ENCODE data around the gene RPL22.

GRCh38 chr1:6174621-6175410, 24.6 kb downstream of the RPL22 start:
- TF ChIP-seq POLR2A (IDR thresholded peaks at IDR 0.05) (no peak), CTCF (IDR thresholded peaks at IDR 0.05 in 8 of 11, conservative IDR thresholded peaks at IDR 0.05 in 3 of 11) (no peak)

Data from spleen (tissue), 7 donors.